HG03378 (cell line): ENCODE results near the gene LDLRAD4.

ENCODE experiments used
- ATAC-seq: cut with Tn5 transposase; IDR thresholded peaks from one replicate; pipeline ENCODE4 v1.9.1; 2021; ENCODE audit warnings: mild to moderate bottlenecking, moderate library complexity; ENCODE audit not compliant: unreplicated experiment

Gene LDLRAD4

DNA sequence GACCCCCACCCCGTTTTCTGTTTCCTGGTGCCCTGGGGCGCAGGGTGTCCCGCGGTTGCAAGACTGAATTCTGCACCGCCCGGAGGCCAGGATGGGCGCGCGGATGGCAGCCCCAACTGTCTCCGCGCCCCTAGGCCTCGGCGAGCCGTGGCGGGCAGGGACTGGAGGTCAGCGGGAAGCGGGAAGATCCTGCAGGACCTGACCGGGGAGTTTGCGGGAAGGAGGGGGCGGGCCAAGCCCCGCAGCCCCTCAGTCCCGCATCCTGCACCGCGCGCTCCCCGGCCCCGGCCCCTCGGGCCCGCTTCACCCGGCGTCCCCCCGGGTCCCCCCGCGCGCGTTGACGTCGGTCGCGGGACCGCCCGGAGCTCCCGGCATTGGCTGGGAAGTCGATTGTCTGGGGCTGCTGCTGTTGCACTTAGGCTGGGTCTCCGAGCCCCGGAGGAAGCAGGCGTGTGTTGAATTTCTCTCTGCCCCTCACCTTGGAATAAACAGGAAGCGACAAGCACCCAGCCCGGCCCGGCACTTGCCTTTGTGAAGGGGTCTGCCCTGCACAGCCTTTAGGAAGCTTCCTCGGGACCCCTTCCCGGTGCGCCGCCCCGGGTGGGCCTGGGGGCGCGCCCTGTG, at the start of gene LDLRAD4:
Gene LDLRAD4 (plus strand): TSS at position 393 of the 624 bp plus-strand sequence.
- no peak for ATAC-seq

DNA sequence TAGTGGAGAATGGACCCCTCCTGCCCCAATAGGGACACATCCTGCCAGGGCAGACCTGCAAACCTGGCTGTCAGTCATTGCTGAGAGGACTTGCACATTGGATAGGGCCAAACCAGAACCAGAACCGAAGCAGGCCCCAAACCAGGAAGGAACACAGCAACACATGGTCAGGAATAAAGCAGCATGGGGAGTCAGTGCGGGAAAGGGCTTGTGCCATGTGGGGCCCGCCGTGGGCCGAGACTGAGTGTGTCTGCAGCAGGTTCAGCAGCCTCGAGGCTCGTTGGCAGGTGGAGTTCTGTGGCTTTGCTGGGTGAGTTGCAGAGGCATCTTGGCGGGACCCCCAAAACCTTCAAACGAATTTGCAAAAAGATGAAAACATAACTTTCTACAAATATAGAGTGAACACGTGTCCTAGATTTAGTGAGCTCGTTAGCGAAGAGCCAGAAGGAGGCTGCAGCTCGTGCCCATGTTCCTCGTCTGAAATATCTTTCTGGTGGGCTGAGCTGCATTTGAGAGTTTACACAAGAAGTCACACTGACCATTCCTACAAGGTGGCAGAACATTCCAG, 44.9 kb upstream of the LDLRAD4 start:
- ATAC-seq = no peak

DNA sequence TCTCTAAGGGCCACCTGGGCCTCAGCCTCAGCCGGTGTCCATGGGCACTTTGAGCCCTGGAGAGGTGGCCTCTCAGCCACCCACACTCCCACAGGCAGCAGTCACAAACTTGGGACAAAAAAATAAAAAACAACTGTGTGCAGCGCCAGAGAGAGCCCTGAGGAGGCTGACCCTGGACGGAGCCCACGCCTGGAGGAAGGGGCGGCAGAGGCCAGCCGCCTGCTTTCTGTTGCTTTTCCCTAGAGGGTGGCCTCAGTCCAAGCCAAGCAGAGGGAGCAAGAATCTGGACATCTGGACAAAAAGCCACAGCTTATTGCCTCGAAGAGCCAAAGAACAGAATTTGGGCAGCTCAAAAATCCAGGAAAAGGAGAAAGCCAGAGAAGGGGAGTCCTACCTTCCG, 43.3 kb upstream of the LDLRAD4 start:
- no peak for ATAC-seq

DNA sequence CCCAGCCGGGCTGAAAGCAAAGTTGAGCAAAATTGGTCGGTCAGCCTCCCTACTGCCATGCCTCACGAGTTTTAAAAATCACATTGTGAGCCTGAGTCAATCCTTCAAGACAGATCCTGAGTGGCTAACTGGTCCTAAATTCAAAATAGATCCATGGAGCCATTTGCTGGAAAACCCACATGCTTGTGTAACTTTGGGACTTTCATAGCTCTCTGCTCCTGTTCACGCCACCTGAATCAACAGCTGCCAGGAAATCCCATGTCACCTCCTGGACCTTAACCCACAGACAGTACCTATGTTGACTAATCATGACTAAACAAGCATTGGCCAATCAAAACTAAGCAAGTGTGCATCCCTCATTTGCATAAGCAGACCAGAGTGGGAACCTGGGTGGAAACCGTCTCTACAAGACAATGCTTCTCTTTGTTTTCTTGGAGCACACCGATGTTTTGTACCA, 42.8 kb upstream of the LDLRAD4 start:
- ATAC-seq = no peak

DNA sequence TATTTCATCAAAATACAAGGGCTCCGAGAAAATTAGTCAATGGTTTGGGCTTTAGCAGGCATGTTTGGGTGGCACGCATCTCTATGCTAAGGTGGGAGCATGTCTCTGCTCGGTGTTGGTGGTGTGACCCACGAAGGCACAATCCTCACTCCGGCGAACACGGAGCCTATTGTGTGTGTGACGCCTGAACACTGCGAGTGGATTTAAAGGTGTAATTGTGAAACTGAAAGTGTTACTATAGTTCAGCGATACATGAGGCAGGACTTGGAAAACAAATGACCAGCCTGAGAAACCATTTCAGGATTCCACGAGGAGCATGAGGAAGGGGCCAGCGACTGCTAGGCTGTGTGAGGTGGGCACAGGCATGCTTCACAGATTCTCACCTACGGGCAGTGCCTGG, 41.7 kb upstream of the LDLRAD4 start:
- no peak for ATAC-seq

DNA sequence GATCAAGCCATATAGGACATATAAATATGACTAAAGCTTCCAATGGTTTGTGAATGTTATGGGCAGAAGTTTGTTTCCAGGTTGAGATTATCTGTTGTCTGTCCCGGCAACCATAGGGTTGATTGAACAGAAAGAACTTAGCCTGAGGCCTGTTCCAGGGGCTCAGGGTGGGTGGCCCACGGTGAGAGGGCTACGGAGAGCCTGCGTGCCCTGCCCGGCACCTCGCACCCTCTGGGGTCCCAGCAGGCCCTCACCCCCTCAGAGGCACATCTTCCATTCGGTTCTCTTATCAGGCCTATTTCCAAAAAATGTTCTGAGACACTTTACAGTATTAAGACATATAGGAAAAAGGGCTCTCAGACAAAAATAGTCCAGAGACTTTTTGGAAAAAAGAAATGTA, 40.4 kb upstream of the LDLRAD4 start:
- ATAC-seq = no peak

DNA sequence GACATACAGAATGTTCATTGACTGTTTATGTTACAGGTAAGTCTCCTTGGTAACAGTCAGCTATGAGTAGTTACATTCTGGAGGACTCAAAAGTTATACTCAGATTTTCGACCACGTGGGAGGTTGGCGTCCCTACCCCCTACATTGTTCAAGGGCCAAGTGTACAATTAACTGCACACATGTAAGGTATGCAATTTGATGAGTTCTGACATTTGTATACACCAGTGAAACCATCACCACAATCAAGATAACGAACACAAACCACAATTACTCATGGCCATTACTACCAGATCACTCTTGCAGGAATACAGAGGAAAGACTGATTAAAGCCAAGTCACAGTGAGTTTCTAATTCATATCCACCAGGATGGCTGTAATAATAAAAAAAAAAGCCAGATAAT, 39.6 kb upstream of the LDLRAD4 start:
- ATAC-seq = no peak

DNA sequence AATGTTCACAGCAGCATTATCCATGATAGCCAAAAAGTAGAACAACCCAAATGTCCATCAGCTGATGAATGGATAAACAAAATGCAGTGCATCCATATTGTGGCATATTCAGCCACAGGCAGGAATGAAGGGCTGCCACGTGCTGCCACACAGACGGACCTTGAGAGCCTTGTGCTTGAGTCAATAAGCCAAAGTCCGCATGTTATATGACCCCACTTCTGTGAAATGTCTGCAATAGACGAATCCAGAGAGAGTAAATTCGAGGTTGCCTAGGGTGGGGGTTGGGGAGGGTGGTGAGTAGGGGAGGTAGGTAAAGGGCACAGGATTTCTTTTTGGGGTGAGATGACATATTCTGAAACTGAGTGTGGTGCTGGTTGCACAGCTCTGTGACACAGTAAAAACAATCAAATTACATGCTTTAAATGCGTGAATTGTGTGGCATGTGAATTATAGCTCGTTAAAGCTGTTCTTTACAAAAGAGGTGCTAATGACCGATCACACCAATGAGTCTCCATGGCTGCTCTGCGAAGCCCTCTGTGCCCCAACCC, 38.9 kb upstream of the LDLRAD4 start:
- ATAC-seq = no peak

DNA sequence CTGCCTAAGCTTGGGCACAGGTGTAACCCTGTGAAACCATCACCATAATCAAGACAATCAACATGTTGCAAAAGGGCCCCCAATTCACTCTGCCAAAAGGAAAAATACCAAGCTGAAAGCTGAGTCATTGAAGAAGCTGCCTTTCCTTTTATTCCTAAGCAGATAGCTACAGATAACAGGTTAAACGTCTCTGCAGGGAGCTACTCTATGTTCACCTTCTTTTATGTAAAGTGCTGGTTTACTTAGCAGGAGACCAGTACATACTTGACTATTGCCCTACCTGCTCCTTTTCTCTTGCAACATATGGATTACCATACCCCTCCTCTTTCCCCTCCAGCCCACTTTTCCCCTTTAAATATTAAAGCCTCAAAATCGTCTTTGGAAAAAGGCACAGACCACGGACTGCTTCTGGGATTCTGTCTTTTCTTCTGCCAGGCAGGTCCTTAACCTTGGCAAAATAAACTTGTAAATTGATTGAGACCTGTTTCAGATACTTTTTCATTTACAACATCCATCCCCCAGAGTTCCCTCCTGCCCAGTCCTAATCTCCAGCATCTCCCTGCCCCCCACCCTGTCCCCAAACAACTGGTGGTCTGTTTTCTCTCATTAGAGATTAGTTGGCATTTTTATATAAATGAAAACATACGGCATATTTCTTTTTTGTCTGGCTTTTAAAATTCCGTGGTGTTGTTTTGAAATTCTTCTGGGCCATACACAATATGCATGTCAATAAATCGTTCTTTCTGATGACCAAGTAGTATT, 37.8 kb upstream of the LDLRAD4 start:
- ATAC-seq = no peak

DNA sequence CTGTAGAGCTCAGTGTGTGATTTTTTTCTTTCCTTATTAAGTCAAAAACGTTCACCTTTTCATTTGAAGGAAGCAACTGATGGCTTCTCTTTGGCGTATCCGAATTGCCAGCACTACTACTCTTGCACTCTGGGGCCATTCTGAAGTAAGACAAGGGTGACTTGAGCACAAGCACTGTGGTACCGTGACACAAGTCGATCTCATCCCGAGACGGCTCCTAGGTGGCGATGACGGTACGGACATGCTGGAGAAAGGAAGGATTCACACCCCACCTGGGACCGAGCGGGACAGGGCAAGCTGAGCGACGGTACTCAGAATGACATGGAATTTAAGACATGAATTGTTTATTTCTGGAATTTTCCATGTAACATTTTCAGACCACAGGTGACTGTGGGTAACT, 36.8 kb upstream of the LDLRAD4 start:
- ATAC-seq = no peak

DNA sequence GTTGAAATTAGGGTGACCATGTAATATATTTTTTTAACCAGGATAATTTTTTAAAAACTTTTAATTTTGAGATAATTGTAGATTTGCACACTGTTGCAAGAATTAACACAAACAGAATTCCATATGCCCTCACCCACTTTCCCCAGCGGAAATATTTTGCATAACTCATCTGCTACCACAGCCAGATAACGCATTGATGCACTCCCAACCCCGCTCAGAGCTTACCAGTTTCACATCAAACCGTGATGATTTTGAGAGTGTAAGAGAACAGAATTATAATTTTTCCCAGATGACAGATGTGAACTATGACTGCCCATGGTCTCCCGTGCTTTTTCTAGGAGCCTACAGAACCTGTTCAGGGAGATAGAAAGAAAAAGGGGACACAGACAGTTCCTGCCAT, 35.2 kb upstream of the LDLRAD4 start:
- no peak for ATAC-seq

DNA sequence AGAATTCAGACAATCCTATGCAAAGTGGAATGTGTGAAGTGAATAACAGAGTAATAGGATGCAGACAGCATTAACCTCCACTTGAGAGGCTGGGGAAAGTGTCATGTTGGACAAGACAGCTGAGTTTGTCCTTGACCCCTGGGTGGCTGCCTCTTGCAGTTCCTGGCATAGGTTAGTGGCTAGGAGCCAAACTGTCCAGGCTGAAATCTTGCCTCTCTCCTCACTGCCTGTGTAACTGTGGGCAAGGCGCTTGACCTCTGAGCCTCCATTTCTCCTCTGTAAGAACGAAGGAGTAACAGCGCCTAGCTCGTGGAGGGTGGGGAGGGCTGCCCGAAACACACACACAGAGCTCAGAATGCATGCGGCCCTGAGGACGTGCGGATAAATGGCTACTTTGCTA, 34.8 kb upstream of the LDLRAD4 start:
- no peak for ATAC-seq

DNA sequence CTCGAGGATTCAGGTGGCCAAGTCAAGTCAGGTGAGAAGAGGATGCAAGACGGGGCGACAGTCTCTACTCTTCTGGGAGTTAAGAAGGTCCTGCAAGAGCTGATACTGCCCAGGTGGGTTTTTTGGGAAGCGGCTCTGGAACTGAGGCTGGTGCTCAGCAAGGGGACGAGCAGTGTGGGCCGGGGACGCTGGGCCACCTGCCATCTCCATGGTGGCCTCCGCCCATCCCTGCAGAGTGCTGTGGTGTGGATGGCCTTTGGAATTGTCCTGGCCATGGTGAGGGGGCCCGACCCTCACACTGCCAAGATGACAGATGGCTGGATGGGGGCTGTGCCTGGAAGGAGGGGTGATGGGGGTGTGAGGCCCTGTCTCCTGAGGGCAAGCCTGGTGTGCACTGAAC, 34.2 kb upstream of the LDLRAD4 start:
- no peak for ATAC-seq

DNA sequence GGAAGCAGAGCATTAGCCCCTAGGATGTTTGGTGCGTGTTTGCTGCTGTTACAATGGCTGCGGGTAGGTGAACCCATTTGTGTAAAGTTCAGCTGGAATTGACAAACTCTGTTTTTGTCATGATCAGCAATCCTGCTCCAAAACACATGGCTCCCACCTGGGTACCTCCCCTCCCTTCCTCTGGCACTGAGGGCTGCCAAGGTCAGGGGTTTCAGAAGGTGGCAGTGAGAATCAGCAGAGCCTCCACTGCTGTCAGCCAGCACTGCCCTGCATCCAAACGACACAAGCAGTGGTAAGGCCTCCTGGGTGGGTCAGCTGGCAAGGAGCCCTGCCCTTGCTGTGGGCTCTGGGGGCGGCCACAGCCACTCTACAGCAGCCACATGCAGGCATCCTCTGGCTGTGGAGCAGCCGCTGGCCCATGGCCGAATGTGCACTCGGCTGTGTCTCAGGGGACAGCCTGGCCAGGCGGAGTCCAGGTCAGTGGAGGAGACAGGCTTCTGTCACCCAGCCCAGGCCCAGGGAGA, 32.8 kb upstream of the LDLRAD4 start:
- ATAC-seq = no peak

DNA sequence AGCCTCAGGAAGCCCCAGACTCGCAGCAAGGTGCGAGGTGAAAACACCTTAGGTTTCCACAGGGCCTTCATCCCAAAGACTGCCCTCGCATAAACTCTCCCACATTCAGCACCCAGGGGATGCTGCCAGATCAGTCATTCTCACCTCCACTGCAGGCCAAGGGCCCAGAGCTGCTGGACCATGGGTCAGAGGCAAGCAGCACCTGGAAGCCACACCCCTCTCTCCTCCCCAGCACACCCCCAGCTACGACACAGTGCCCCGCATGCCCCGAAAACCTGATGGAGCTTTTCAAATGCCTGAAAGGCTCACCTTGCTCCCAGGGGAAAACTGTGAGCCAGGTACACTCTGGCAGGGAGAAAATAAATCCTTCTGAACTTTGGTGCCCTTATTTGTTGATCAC, 31.9 kb upstream of the LDLRAD4 start:
- ATAC-seq = no peak

DNA sequence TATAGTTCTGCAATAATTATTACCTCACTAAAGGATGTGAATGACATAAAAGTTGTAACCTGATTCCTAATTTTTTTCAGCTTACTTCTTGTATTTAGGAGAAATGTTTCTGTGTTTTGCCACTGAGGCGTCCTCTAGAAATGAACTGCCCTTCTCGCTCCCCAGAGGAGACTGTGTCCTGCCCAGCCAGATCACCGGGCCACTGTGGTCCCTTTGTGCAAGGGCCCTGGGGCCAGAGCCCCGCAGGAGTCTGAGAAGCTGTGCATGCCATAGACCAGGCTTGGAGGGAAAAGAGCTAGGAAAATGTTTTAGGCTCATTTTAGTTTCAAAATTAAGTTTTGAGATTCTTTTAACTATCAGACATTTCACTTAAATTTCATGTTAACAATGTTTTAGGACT, 31.1 kb upstream of the LDLRAD4 start:
- ATAC-seq = no peak

DNA sequence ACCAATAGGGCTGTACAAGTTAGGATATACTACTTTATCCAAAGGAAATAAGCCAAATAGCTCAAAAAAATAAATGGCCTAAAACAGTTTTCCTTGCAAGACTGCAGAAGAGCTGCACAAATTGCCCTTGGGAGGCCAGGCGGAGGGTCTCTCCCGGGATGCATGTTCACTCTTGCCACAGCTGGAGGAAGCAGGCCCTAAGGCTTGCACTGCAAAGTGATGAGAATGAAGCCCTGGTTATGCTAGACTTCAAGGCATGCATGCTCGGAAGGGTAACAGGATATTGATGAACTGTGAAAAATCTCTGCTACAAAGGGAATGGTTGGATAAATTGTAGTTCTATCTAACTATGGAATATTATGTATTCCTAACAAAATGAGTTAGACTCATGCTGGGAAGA, 27.5 kb upstream of the LDLRAD4 start:
- no peak for ATAC-seq

DNA sequence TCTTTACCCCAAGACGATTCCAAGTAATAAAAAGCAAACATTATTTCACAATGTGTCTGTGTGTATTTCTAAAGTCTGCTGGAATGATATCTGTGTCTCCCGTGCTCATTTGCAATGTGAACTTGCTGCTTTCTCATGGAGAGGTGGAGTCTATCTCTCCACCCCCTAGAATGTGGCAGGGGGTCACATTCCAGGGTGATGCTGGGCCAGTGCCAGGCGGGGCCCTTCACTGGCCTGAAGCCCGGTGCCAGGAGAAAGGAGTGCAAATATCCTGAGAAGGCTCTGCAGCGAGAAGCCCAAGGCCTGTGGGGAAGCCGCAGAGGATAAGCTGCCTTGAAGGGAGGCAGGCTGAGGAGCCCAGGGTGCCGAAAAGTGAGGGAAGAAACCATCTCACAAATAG, 26.8 kb upstream of the LDLRAD4 start:
- no peak for ATAC-seq

DNA sequence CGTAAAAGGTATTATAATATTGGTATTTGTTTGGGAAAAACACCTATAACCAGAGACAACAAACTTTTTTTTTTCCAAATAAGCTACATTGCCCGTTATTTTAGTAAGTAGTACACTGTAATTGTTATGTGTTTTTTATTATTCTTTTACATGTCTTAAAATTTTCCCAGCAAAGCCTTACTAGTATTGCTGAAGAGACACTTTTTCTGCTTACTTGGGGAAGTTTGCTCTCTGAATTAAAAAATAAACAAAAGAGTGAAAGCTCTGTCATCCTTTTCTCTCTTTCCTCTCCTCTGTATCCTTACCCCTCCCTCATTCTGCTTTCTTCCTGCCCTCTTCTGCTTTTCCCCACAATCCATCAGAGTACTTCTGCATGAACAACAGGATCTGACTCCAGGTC, 25.6 kb upstream of the LDLRAD4 start:
- no peak for ATAC-seq

DNA sequence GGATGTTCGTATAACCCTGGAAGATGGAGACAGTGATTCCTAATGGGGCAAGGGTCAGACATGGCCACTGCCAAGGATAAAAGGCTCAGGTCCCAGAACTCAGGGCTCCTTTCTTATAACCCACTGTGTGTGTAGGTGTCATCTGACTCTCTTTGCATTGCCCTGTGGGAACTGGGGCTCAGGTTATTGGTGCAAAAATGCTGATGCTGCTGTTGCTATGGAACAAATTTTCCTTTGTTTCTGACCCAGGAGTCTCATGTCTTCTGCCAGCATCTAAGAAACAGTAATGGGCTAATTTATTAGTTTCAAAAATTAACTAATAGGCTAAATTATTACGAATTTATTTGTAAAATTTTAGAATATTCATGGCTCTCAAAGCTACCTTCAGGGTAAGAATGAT, 24.3 kb upstream of the LDLRAD4 start:
- no peak for ATAC-seq

DNA sequence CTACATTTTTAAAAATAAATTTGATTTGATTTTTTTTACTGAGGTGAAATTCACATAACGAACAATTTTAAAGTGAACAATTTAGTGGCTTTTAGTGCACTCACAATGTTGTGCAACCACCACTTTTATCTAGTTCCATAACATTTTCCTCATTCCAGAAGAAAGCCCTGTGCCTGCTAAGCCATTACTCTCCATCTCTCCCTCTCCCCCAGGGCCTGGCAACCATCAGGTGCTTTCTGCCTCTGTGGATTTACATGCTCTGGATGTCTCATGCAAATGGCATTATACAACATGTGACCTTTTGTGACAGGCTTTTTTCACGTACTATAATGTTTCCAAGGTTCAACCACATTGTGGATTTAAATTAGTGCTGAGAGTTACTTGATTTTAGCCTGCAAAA, 19.9 kb upstream of the LDLRAD4 start:
- no peak for ATAC-seq

DNA sequence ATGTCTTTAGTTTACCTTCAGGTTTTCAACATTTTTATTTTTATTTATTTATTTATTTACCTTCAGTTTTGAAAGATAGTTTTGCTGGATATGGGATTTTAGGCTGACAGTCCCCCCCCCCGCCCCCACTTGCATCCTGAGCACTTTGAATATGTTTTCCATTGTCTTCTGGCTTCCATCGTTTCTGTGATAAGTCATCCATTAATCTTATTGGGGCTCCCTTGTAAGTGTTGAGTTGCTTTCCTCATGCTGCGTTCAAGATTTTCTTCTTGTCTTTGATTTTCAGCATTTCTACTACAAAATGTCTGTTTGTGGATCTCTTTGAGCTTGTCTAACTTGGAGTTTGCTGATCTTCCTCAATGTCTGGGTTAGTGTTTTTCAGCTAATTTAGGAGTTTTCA, 19.4 kb upstream of the LDLRAD4 start:
- no peak for ATAC-seq
